HEK293 (cell line): ENCODE measurements around the gene DBF4.

Source experiments
- CTCF ChIA-PET: fragments of 350-600 bp; formaldehyde crosslinking; extraction: SDS; loops from one replicate; lab custom pipeline; 2021; ENCODE audit warnings: antibody characterized with exemption; lab: Yijun Ruan, JAX
- POLR2A ChIA-PET: fragments of 300-600 bp; formaldehyde crosslinking; extraction: SDS; loops from one replicate; lab custom pipeline; 2020; ENCODE audit warnings: antibody characterized with exemption, inconsistent platforms; lab: Yijun Ruan, JAX
- H3K27ac ChIP-seq: fragments of 200-500 bp; sonication (Bioruptor generic); 2 replicates; pipeline ENCODE4 v1.5.1; 2014; ENCODE audit warnings: low read depth, low read length, control low read depth, inconsistent platforms; ENCODE audit errors: extremely low read depth
- H3K36me3 ChIP-seq, 2 experiments: fragments of 200-500 bp in 1 of 2; sonication (Bioruptor generic) in 1 of 2; 1 replicate in 1 of 2; 2 replicates in 1 of 2; pipeline ENCODE4 v1.5.1; 2014 to 2017; ENCODE audit warnings: inconsistent platforms in 2 of 2, low read length in 2 of 2; ENCODE audit not compliant: control insufficient read depth in 2 of 2, insufficient read depth in 1 of 2
- H3K4me1 ChIP-seq: fragments of 200-500 bp; sonication (Bioruptor generic); 2 replicates; pipeline ENCODE4 v1.5.1; 2014; ENCODE audit warnings: mild to moderate bottlenecking, low read length, inconsistent platforms; ENCODE audit not compliant: control insufficient read depth, insufficient read depth
- H3K4me3 ChIP-seq: 2 replicates; pipeline ENCODE4 v1.5.1; 2011; ENCODE audit warnings: low read depth, mild to moderate bottlenecking, control low read depth, low read length, moderate library complexity
- H3K9me3 ChIP-seq: fragments of 200-500 bp; sonication (Bioruptor generic); 2 replicates; pipeline ENCODE4 v1.5.1; 2014; ENCODE audit warnings: low read depth, low read length, inconsistent platforms; ENCODE audit not compliant: control insufficient read depth, insufficient read depth
- GFI1B ChIP-seq: fragments of 450-650 bp; formaldehyde crosslinking; IDR thresholded peaks from 2 replicates; pipeline ENCODE4 v1.5.1; 2016; ENCODE audit warnings: missing biosample characterization, missing genetic modification characterization
- HOXA7 ChIP-seq: sonication (generic); formaldehyde crosslinking; IDR thresholded peaks from 2 replicates; pipeline ENCODE4 v1.8.1; 2022; ENCODE audit warnings: missing genetic modification reagents, borderline replicate concordance
- SP7 ChIP-seq: fragments of 450-650 bp; formaldehyde crosslinking; IDR thresholded peaks from 2 replicates; pipeline ENCODE4 v1.5.1; 2016; ENCODE audit warnings: missing biosample characterization, missing genetic modification characterization
- ZBTB7A ChIP-seq: fragments of 450-650 bp; formaldehyde crosslinking; IDR thresholded peaks from 2 replicates; pipeline ENCODE4 v1.5.1; 2016; ENCODE audit warnings: low read depth, missing biosample characterization, missing genetic modification characterization
- ZNF23 ChIP-seq: fragments of 450-650 bp; formaldehyde crosslinking; IDR thresholded peaks from 2 replicates; pipeline ENCODE4 v1.5.1; 2016; ENCODE audit warnings: missing biosample characterization, missing genetic modification characterization, borderline replicate concordance
- ZNF514 ChIP-seq: fragments of 450-650 bp; formaldehyde crosslinking; IDR thresholded peaks from 2 replicates; pipeline ENCODE4 v1.5.1; 2016; ENCODE audit warnings: missing biosample characterization, missing genetic modification characterization
- ZNF521 ChIP-seq: fragments of 450-650 bp; formaldehyde crosslinking; IDR thresholded peaks from 2 replicates; pipeline ENCODE4 v1.5.1; 2017; ENCODE audit warnings: missing biosample characterization, mild to moderate bottlenecking, missing genetic modification characterization
- ZNF530 ChIP-seq: fragments of 450-650 bp; formaldehyde crosslinking; IDR thresholded peaks from 2 replicates; pipeline ENCODE4 v1.5.1; 2016; ENCODE audit warnings: low read depth, missing biosample characterization, missing genetic modification characterization
- ZNF560 ChIP-seq: fragments of 450-650 bp; formaldehyde crosslinking; IDR thresholded peaks from 2 replicates; pipeline ENCODE4 v1.5.1; 2017; ENCODE audit warnings: missing biosample characterization, missing genetic modification characterization, borderline replicate concordance
- ZNF776 ChIP-seq: fragments of 450-650 bp; formaldehyde crosslinking; IDR thresholded peaks from 2 replicates; pipeline ENCODE4 v1.5.0; 2017; ENCODE audit warnings: missing biosample characterization, missing genetic modification characterization, borderline replicate concordance
- ZNF837 ChIP-seq: fragments of 450-650 bp; formaldehyde crosslinking; IDR thresholded peaks from 2 replicates; pipeline ENCODE4 v1.5.1; 2016; ENCODE audit warnings: missing biosample characterization, missing genetic modification characterization
- TF ChIP-seq, protein P1 (sequence below): fragments of 450-650 bp; formaldehyde crosslinking; conservative IDR thresholded peaks from 2 replicates; pipeline ENCODE4 v1.5.1; 2016; ENCODE audit warnings: low read depth, missing biosample characterization, missing genetic modification characterization
- TF ChIP-seq, protein P2 (sequence below): fragments of 450-650 bp; formaldehyde crosslinking; IDR thresholded peaks from 2 replicates; pipeline ENCODE4 v1.5.1; 2017; ENCODE audit warnings: missing biosample characterization, mild to moderate bottlenecking, missing genetic modification characterization, moderate library complexity
- TF ChIP-seq, protein P3 (sequence below): sonication (generic); formaldehyde crosslinking; IDR thresholded peaks from 2 replicates; pipeline ENCODE4 v1.8.1; 2022; ENCODE audit warnings: mild to moderate bottlenecking, moderate library complexity, missing genetic modification reagents
- TF ChIP-seq, protein P4 (sequence below): fragments of 450-650 bp; formaldehyde crosslinking; IDR thresholded peaks from 2 replicates; pipeline ENCODE4 v1.5.1; 2016; ENCODE audit warnings: missing biosample characterization, missing genetic modification characterization
- TF ChIP-seq, protein P5 (sequence below): fragments of 450-650 bp; IDR thresholded peaks from 2 replicates; pipeline ENCODE4 v1.5.1; 2018; ENCODE audit warnings: missing biosample characterization, mild to moderate bottlenecking, missing genetic modification characterization

DBF4 gene

DNA sequence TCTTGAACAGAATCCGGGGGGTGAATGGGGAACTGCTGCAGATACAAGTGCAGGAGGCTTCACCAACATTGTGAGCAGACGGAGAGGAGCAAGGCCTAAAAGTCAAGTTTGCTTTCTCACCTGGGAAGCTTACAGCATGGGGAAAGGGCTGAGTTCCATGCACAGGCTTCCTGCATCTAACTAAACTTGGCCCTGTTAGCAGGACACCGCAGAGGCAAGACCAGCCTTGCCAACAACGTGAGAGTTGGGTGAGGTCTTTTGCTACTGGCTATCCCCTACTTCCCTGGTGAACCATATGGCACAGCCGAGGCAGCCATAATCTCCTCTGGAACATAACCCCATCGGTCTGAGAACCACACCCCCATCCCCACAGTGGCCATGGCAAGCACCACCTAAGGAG is 43.6 kb downstream of the DBF4 start:
- POLR2A ChIA-PET = no interaction called here

More for the DNA sequence above, 43.6 kb downstream of the DBF4 start:
- no peak overlapping the region for H3K4me3 ChIP-seq
- H3K36me3 ChIP-seq = no peaks in the 10 kb centered on the region
- CTCF ChIA-PET = interaction anchor here (0.6 kb wide), 1 partner anchor 149 kb away, joined by 3 read pairs; no protein-coding TSS in a partner anchor
- H3K27ac ChIP-seq = no peak overlapping the region
- TF ChIP-seq HOXA7 (CRISPR knock-in tag) = no peak
- no peak for TF ChIP-seq ZNF514 (tag by site-specific recombination)
- TF ChIP-seq, protein P1, sequence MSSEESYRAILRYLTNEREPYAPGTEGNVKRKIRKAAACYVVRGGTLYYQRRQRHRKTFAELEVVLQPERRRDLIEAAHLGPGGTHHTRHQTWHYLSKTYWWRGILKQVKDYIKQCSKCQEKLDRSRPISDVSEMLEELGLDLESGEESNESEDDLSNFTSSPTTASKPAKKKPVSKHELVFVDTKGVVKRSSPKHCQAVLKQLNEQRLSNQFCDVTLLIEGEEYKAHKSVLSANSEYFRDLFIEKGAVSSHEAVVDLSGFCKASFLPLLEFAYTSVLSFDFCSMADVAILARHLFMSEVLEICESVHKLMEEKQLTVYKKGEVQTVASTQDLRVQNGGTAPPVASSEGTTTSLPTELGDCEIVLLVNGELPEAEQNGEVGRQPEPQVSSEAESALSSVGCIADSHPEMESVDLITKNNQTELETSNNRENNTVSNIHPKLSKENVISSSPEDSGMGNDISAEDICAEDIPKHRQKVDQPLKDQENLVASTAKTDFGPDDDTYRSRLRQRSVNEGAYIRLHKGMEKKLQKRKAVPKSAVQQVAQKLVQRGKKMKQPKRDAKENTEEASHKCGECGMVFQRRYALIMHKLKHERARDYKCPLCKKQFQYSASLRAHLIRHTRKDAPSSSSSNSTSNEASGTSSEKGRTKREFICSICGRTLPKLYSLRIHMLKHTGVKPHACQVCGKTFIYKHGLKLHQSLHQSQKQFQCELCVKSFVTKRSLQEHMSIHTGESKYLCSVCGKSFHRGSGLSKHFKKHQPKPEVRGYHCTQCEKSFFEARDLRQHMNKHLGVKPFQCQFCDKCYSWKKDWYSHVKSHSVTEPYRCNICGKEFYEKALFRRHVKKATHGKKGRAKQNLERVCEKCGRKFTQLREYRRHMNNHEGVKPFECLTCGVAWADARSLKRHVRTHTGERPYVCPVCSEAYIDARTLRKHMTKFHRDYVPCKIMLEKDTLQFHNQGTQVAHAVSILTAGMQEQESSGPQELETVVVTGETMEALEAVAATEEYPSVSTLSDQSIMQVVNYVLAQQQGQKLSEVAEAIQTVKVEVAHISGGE (tag by site-specific recombination) = no peak
- TF ChIP-seq, protein P2, sequence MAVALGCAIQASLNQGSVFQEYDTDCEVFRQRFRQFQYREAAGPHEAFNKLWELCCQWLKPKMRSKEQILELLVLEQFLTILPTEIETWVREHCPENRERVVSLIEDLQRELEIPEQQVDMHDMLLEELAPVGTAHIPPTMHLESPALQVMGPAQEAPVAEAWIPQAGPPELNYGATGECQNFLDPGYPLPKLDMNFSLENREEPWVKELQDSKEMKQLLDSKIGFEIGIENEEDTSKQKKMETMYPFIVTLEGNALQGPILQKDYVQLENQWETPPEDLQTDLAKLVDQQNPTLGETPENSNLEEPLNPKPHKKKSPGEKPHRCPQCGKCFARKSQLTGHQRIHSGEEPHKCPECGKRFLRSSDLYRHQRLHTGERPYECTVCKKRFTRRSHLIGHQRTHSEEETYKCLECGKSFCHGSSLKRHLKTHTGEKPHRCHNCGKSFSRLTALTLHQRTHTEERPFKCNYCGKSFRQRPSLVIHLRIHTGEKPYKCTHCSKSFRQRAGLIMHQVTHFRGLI (tag by site-specific recombination) = no peak
- TF ChIP-seq ZNF776 (tag by site-specific recombination) = no peak
- TF ChIP-seq ZBTB7A (tag by site-specific recombination) = no peak
- TF ChIP-seq ZNF837 (tag by site-specific recombination) = no peak
- TF ChIP-seq, protein P3, sequence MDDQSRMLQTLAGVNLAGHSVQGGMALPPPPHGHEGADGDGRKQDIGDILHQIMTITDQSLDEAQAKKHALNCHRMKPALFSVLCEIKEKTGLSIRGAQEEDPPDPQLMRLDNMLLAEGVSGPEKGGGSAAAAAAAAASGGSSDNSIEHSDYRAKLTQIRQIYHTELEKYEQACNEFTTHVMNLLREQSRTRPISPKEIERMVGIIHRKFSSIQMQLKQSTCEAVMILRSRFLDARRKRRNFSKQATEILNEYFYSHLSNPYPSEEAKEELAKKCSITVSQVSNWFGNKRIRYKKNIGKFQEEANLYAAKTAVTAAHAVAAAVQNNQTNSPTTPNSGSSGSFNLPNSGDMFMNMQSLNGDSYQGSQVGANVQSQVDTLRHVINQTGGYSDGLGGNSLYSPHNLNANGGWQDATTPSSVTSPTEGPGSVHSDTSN (CRISPR knock-in tag) = no peak
- TF ChIP-seq ZNF23 = no peak
- TF ChIP-seq SP7 (tag by site-specific recombination) = no peak
- TF ChIP-seq, protein P4, sequence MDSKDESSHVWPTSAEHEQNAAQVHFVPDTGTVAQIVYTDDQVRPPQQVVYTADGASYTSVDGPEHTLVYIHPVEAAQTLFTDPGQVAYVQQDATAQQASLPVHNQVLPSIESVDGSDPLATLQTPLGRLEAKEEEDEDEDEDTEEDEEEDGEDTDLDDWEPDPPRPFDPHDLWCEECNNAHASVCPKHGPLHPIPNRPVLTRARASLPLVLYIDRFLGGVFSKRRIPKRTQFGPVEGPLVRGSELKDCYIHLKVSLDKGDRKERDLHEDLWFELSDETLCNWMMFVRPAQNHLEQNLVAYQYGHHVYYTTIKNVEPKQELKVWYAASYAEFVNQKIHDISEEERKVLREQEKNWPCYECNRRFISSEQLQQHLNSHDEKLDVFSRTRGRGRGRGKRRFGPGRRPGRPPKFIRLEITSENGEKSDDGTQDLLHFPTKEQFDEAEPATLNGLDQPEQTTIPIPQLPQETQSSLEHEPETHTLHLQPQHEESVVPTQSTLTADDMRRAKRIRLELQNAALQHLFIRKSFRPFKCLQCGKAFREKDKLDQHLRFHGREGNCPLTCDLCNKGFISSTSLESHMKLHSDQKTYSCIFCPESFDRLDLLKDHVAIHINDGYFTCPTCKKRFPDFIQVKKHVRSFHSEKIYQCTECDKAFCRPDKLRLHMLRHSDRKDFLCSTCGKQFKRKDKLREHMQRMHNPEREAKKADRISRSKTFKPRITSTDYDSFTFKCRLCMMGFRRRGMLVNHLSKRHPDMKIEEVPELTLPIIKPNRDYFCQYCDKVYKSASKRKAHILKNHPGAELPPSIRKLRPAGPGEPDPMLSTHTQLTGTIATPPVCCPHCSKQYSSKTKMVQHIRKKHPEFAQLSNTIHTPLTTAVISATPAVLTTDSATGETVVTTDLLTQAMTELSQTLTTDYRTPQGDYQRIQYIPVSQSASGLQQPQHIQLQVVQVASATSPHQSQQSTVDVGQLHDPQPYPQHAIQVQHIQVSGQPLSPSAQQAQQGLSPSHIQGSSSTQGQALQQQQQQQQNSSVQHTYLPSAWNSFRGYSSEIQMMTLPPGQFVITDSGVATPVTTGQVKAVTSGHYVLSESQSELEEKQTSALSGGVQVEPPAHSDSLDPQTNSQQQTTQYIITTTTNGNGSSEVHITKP = no peak
- TF ChIP-seq ZNF530 (tag by site-specific recombination) = no peak
- TF ChIP-seq, protein P5, sequence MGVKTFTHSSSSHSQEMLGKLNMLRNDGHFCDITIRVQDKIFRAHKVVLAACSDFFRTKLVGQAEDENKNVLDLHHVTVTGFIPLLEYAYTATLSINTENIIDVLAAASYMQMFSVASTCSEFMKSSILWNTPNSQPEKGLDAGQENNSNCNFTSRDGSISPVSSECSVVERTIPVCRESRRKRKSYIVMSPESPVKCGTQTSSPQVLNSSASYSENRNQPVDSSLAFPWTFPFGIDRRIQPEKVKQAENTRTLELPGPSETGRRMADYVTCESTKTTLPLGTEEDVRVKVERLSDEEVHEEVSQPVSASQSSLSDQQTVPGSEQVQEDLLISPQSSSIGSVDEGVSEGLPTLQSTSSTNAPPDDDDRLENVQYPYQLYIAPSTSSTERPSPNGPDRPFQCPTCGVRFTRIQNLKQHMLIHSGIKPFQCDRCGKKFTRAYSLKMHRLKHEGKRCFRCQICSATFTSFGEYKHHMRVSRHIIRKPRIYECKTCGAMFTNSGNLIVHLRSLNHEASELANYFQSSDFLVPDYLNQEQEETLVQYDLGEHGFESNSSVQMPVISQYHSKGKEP = no peak
- no peak for TF ChIP-seq ZNF560 (tag by site-specific recombination)
- TF ChIP-seq GFI1B (tag by site-specific recombination) = no peak
- TF ChIP-seq ZNF521 (tag by site-specific recombination) = no peak
- H3K4me1 ChIP-seq = no peaks in the 10 kb centered on the region
- no peaks in the 10 kb centered on the region for H3K9me3 ChIP-seq
